GM18520 (cell line): ENCODE results near the gene LINC00237.

Experiments used
- ATAC-seq: cut with Tn5 transposase; IDR thresholded peaks from one replicate; pipeline ENCODE4 v1.9.1; 2021; ENCODE audit not compliant: unreplicated experiment

LINC00237 gene

DNA sequence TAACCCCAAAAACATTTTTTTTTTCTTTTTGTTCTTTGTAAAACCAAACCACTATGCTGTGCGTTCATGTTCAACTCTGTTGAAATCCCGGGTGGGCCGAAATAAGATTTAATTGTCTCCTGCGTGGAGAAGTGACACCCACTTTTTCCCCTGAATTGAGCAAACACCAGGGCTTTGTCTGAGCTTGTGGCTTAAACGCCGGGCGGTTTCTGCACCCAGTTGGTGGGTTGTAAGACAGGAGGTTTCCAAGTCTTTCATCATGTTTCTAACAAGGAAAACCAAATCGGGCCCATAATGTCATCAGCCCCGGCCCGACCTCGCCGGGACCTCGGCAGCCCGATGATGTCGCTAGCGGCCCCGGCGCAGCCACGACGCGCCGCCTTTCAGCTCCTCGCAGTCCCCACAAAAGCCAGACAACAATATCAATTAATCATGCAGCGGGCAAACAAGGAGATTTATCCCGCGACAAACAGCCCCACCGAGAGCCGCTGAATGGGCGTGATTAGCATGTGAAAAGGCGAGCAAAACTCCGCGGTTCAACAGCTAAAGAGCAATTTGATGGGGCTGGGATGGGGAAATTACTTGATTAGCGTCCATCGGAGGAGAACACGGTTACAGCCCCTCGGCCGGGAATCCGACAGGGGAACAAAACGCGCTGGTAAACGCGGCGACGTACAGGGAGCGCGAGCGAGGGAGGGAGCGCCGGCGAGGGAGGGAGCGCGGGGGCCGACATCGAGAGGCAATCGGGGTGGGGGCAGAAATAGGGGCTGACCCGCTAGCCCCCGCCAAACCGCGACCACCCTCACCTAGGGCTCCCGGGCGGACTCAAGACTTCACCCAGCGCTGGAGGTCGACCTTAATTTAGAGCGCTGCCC, 5.3 kb downstream of the LINC00237 start:
- no peak for ATAC-seq

DNA sequence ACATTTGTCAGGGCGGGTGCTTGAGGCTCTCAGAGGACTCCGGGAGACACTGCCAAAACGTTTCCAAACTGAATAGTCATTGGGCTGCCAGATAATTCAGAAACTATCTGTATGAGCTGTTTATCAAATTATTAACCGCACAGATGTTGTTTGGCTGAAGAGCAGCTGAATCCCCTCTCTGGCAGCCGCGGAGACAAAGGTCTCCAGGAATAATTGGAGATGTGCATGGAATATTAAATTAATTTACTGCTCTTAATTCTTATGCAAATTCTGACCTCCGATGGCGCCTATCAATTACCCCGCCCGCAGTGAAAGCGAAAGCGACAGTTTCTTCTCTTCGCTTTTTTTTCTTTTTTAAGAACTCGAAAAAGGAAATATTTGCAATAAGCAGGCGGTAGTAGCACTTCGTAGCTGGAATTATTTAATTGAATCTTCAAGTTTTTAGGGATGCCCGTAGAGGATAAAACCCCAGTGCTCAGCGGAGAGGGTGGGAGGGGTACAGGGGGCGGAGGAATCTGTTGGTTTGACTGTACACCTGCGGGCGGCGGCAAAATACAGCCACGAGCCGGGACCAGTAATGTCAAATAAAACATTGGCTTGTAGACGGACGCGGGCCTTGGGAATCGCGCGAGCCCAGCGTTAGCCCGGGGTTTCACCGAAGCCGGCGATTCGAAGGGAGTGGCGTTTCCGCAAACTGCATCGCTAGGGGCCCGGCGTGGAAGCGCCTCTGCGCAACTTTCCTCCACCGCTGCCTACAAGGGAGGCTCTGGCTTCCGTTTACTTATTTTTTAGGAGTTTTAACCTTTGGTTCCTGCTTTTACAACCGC, 6.2 kb downstream of the LINC00237 start:
- ATAC-seq: no peak

DNA sequence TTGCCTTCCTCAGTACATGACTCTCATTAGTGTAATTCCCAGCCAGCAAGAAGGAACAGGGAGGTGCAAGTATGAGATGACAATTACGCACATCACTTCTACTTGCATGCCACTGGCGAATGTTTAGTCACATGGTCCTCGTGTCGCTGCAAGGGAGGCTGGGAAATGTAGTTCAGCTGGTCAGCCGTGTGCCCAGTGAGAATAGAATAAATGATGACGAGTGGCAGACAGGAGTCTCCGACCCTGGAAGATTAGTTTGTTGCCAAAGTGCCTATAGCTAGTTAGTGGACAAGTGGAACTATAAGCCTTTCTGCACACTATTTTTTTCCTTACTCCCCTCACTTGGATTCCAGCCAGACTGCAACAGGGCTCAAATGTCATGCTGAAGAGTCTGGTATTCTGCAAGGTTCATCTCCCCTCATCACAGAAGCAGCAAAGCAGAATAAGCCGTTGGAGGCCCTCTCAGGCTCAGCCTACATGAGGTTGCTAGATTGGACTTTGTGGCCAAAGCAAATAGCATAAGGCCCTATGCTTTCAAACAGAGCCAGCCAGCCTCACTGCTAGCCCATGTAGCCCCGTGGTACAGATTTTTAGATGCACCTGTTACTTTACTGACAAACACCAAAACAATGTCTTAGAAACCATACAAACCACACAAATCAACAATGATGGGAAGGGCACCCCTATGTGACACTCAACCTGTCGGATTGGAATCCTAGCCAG, 9.7 kb downstream of the LINC00237 start:
- peak; percentile 59 for ATAC-seq

- no peak for ATAC-seq
Observed at GRCh38 chr20:21092806-21093205, 13.4 kb downstream of the LINC00237 start.

DNA sequence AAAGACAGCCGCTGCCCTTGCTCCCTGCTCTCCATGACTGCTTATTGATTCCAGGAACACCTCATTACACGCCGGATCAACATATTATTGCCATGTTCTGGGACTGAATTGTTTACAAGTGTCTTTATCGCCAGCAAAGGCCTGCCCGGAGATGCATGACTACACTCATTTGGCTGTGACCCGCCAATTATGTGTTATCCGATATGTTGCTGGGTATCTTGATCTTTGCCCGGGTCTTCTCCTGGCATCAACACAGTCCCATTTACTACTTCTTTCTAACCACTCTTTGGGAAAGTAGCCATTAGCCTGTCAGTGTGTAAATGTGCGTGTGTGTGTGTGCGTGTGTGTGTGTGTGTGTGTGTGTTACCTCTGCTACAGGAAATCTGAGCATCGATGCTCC, 15.4 kb downstream of the LINC00237 start:
- no peak for ATAC-seq

- ATAC-seq: no peak
Observed at GRCh38 chr20:21090111-21090618, 16.0 kb downstream of the LINC00237 start.

DNA sequence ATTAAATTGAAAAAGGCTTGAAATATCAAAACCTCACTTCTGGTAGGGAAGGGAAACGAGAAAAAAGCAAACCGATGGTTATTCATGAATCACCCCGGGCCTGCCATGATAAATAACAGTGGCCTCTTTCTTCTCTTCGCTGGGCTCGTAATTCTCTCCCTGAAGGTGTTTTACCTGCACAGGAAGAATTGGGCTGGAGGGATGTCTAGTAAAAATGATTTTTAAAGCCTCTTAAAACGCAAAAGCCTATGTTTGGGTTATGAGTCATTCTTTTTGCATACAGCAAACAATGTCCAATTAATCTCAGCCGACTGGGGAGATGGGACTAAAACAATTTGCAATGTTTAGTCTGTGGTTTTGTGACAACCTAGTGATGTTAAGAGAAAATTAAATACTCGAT, 16.8 kb downstream of the LINC00237 start:
- no peak for ATAC-seq

DNA sequence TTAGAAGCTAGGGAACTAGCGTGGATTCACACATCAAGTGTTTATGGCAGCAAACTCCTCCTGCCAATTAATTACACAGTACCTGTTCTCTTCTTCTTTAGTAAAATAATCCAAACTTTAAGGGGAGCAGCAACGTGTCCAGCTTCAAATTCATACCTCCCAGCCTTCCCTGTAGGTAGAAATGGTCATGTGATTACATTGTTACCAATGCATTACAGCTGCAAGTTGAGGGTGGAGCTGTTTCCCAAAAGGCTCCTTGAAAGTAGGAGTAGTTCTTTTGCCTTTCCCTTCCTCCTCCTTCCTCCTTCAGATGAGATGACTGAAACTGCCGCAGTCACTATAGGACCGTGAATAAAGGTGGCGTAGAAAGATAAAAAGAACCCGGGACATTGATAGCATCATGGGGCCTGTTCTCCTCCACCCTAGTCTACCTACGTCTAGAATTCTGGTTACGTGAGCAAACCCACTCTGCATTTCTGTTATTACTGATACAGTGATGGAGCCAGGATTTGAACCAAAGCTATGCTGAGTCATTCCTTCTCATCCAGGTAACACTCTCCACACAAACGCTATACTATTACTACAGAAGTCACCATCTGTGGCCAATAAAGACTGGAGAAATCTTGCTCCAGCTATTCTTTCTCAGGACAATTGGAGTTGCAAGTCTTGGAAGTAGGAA, 18.2 kb downstream of the LINC00237 start:
- no peak for ATAC-seq

DNA sequence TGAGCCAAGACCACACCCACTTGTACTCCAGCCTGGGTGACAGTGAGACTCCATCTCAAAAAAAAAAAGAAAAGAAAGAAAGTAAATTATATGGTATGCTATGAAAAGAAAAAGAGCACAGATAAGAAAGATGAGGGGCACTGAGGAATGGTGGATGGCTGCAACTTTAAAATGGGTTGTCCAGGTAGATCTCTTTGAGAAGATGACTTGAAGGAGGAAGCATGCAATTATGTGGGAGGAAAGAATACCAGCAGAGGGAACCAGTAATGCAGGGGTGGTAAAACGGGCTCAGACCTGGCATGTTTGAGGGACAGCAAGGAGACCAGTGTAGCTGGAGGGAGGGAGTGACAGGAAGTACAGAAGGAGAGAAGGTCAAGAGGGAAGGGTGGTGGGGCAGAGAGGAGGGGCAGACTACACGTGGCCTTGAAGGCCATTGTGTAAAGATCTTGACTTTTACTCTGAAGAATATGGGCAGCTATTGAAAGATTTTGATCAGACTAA, 22.3 kb downstream of the LINC00237 start:
- ATAC-seq: no peak

DNA sequence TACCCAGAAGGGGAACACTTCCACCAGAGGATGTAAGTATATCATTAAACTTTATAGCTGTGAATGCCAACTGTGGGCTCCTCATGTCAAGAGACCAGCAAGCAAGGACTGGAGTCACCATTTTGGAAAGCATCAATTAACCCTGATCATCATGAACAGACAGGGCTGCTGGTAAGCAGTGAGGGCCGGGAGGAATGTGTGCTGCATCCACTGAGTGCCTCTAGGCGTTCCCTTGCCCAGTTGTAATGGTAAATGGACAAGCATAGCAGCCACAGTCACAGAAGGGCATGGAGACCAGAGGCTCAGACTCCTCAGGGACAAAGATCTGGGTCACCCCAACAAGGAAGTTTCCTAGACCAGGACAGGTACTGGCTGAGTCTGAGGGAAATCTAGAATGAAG, 23.6 kb downstream of the LINC00237 start:
- ATAC-seq: no peak

GRCh38 chr20:21077809-21078345, 28.3 kb downstream of the LINC00237 start:
- no peak for ATAC-seq

DNA sequence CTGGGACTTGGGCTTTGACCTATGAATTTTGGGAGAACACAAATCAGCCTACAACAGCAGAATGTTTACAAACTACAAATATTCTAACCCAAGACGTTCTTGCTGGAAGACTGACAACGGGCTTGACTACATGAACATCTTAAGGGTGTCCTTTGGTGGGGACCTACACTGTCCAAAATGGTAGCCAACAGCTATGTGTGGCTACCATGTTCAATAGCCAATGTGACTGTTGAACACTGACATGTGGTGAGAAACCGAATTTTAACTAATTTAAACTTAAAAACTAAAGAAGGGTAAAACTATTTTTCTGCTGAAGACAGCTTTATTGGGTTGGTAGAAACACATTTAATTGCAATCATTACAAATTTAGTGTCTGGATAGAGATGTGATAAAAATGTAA, 30.1 kb downstream of the LINC00237 start:
- ATAC-seq: no peak

GRCh38 chr20:21075471-21075870, 30.7 kb downstream of the LINC00237 start:
- no peak for ATAC-seq

- ATAC-seq: peak; percentile 96
Observed at GRCh38 chr20:21074605-21075336, 31.4 kb downstream of the LINC00237 start.

- ATAC-seq: no peak
Observed at GRCh38 chr20:21067255-21067654, 38.9 kb downstream of the LINC00237 start.

GRCh38 chr20:21064924-21065323, 41.2 kb downstream of the LINC00237 start:
- ATAC-seq: no peak

DNA sequence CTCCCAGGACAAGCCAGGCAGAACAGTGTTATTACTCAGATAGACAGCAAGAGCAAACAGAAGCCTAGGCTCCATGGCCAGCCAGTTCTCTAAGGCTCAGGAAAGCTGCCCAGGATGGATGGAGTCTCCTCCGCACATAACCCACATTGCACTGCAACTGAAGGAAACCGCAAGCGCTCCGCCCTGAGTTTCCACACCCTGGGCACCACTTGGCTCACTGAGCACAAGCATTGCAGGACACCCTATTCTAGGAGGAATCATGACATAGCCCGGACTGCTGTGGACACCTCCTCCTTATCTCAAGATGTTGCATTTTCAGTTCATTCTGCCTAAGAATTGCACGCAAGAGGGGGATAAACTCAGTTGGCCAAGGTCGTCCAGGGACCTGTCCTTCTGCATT, 42.9 kb downstream of the LINC00237 start:
- no peak for ATAC-seq

- no peak for ATAC-seq
Observed at GRCh38 chr20:21053002-21053762, 53.0 kb downstream of the LINC00237 start.

DNA sequence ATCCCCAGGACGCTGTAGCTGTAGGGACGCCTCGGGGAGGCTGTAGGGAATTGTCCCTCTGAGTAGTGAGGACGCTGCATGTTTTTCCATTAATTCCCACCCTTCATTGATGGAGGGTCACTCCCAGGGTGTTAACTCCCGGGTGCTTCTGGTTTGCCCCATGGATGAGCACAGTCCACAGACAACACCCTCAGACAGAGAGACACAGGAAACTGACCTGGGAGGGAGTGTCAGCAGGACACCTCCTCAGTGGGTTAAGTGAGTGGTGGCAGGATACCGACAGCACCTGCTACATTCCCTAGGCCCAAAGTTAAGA, 53.5 kb downstream of the LINC00237 start:
- ATAC-seq: no peak
